ENCODE measurements around the gene IPMK.

DNA sequence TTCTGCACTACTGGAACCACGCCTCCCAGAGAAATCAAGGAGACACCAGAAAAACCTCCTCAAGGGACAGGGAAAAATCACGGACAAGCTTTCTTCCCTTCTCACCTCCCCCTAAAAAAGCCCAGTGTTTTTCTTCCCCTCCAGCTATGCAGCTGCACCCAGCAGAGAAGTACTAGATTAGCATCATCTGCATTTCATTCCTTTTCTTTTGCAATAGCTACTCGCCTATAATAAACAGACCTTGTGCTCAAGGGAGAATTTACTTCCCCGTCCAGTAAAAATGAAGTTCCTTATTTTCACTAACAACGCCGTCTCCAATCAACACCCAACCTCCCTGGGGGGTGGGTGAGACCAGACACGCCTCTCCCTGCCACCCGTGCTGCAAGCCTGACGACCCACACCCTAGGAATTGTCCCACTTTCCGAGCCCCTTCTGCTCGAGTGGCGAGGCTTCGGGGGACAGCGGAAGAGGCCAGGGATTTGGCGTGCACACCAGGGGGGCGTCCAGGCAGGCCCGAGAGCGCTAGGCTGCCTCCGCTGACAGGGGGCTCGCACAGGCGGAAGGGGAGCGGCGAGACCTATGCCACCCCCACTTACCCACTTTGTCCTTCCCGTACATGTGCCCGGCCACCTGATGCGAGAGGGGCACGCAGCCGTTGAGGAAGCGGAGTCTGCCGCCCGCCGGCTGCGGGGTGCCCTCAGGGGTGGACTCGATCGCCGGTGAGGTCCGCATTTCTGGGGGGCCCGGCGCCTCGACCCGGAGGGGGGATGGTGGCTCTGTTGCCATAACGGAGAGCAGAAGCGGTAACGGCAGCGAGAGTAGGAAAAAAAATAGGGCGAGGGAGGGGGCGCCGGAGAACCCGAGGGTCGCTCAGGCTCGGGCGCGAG is 625 bp downstream of the IPMK start:
- TF ChIP-seq, protein P1, sequence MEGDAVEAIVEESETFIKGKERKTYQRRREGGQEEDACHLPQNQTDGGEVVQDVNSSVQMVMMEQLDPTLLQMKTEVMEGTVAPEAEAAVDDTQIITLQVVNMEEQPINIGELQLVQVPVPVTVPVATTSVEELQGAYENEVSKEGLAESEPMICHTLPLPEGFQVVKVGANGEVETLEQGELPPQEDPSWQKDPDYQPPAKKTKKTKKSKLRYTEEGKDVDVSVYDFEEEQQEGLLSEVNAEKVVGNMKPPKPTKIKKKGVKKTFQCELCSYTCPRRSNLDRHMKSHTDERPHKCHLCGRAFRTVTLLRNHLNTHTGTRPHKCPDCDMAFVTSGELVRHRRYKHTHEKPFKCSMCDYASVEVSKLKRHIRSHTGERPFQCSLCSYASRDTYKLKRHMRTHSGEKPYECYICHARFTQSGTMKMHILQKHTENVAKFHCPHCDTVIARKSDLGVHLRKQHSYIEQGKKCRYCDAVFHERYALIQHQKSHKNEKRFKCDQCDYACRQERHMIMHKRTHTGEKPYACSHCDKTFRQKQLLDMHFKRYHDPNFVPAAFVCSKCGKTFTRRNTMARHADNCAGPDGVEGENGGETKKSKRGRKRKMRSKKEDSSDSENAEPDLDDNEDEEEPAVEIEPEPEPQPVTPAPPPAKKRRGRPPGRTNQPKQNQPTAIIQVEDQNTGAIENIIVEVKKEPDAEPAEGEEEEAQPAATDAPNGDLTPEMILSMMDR (IDR thresholded peaks at IDR 0.05), result no peak
- TF ChIP-seq POLR2AphosphoS5 (IDR thresholded peaks at IDR 0.05), result peak; percentile 65
